ENCODE results near the gene EFNA5. TPM values are rescaled to one million over a fixed set of nuclear protein-coding genes. Genes with fewer than 3 reads are reported as not detected.

The EFNA5 gene
- total and polyA plus RNA-seq, 2 of the 8 experiments (the other 6 are each of a cell fraction or from before 2014, with no cell fraction given) = 9.6 to 21.8 TPM

DNA sequence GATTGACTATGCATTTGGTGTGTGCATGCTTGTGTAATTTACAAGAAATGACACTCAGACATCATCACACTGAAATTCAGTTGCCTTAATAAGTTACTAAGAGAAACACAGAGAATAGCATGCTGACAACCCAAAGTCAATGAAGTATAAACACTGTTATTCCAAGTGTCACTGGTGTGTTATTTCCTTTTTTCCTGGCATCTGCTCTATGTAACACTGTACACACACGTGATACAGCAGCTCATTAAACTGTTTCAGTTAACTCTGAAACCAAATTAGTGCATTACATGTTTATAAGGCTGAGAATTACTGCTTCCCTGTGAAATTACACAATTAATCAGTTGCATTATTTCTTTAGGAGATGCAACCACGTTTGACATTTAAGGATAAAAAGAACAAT is 252.7 kb downstream of the EFNA5 start (continued):
- TF ChIP-seq CHD1 (IDR thresholded peaks at IDR 0.05; ENCODE audit: low read depth, low read length) = no peak
- TF ChIP-seq CBX5 (IDR thresholded peaks at IDR 0.05; ENCODE audit: low read depth, low read length) = no peak
- no peak for TF ChIP-seq FOSL1 (IDR thresholded peaks at IDR 0.05; ENCODE audit: insufficient read depth, low read depth, low read length)
- no peak for TF ChIP-seq POLR2A (IDR thresholded peaks at IDR 0.05; ENCODE audit: control extremely low read depth in 1 of 2, low read depth in 2 of 2, low read length in 2 of 2)
- TF ChIP-seq, protein P1, sequence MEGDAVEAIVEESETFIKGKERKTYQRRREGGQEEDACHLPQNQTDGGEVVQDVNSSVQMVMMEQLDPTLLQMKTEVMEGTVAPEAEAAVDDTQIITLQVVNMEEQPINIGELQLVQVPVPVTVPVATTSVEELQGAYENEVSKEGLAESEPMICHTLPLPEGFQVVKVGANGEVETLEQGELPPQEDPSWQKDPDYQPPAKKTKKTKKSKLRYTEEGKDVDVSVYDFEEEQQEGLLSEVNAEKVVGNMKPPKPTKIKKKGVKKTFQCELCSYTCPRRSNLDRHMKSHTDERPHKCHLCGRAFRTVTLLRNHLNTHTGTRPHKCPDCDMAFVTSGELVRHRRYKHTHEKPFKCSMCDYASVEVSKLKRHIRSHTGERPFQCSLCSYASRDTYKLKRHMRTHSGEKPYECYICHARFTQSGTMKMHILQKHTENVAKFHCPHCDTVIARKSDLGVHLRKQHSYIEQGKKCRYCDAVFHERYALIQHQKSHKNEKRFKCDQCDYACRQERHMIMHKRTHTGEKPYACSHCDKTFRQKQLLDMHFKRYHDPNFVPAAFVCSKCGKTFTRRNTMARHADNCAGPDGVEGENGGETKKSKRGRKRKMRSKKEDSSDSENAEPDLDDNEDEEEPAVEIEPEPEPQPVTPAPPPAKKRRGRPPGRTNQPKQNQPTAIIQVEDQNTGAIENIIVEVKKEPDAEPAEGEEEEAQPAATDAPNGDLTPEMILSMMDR (IDR thresholded peaks at IDR 0.05; ENCODE audit: control extremely low read depth in 1 of 3, insufficient read depth in 1 of 3, low read depth in 1 of 3, low read length in 3 of 3) = no peak
- no peak for TF ChIP-seq TEAD4 (IDR thresholded peaks at IDR 0.05; ENCODE audit: low read depth, low read length)
- TF ChIP-seq KDM1A (IDR thresholded peaks at IDR 0.05; ENCODE audit: borderline replicate concordance, low read length) = no peak

Data from H1 (cell line).